Measurements from ENCODE around the gene GGA3.
"Not testable (repeated sequence)": the region's sequence is repeated elsewhere in the genome, so short reads cannot be mapped to it uniquely, and the experiment has no call there.

Gene GGA3

GRCh38 chr17:75300280-75300679 is 38.9 kb upstream of the GGA3 start:
- H3K4me3 ChIP-seq (ENCODE audit: low read depth, low read length): no peak overlapping the region
- TF ChIP-seq, protein P1, sequence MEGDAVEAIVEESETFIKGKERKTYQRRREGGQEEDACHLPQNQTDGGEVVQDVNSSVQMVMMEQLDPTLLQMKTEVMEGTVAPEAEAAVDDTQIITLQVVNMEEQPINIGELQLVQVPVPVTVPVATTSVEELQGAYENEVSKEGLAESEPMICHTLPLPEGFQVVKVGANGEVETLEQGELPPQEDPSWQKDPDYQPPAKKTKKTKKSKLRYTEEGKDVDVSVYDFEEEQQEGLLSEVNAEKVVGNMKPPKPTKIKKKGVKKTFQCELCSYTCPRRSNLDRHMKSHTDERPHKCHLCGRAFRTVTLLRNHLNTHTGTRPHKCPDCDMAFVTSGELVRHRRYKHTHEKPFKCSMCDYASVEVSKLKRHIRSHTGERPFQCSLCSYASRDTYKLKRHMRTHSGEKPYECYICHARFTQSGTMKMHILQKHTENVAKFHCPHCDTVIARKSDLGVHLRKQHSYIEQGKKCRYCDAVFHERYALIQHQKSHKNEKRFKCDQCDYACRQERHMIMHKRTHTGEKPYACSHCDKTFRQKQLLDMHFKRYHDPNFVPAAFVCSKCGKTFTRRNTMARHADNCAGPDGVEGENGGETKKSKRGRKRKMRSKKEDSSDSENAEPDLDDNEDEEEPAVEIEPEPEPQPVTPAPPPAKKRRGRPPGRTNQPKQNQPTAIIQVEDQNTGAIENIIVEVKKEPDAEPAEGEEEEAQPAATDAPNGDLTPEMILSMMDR (IDR thresholded peaks at IDR 0.05; ENCODE audit: low read depth, low read length): no peak

DNA sequence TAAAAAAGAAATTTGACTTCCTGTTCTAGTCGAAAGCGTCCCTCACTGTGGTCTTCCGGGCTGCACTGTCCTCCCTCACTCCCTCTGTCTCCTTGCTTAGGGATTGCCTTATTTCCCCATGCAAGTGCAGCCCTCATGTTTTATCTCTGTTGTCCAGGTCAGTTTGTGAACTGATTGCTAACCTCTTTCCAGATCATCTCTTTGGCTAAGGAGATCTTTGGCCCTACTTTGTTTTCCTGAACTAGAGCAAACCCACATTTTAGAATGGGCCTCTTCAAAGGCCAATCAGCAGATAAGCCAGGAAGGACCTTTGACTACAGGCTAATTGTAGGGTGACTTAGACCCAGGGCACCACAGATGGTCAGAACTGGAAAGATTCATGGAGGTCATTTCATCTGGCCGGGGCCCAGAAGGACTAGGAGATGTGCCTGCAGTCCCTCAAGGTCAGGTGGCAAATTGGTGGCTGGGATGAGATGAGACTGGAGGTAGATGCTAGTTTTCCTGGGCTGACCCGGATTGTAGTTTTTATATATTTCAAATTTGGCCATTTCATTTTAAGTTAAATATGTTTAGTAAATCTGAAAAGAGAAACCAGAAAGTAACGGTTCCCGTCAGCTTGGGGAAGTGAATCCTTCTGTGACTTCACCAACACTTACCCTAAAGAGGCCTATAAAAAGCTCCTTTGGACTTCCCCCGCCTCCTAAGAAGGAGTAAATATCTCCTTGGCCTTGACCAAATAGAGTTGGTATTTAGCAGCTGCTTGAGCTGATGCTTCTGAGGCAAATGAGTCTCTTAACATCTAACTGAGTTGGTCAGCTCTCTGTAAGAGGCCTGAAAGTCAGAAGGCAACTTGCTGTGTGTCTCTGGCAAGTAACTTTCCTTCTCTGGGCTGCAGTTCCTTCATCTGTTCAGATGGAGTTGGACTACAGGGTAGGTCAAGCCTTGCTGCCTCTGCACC is 34.1 kb upstream of the GGA3 start:
- H3K4me3 ChIP-seq (ENCODE audit: low read depth, low read length): no peak overlapping the region
- TF ChIP-seq, protein P1 (IDR thresholded peaks at IDR 0.05; ENCODE audit: low read depth, low read length): no peak

GRCh38 chr17:75292810-75293448 is 31.5 kb upstream of the GGA3 start:
- not testable (repeated sequence) for H3K4me3 ChIP-seq (ENCODE audit: low read depth, low read length)

DNA sequence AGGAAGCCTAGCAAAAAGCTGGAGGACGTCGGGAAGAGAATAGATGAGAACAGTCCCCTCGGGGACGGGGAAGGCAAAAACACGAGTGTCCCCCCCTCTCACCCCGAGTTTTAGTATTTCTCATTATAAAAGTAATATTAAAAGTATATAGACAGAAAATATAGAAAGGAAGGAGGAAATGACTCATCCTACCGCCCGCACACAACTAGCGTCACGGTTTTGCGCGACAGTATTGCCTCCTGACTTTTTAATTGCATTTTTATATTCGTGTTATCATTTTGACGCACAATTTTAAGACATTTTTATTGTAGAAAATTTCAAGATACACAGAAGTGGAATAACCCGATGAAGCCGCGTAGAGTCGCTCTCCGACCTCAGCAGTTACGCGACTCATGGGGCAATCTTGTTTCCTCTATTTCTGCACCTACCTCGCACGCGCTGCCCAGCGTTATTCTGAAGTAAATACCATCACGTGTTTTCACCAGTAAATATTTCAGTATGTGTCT is 28.5 kb upstream of the GGA3 start:
- H3K4me3 ChIP-seq (ENCODE audit: low read depth, low read length): peak overlapping the region; percentile 89
- TF ChIP-seq, protein P1 (IDR thresholded peaks at IDR 0.05; ENCODE audit: low read depth, low read length): no peak

- H3K4me3 ChIP-seq (ENCODE audit: low read depth, low read length): peak within 1 kb of the TSS; percentile 89
- TF ChIP-seq, protein P1 (IDR thresholded peaks at IDR 0.05; ENCODE audit: low read depth, low read length): 0 out of 2 replicates have a peak, but pooled peaks have one; percentile 13
Measured at GRCh38 chr17:75289115-75289831, 27.9 kb upstream of the GGA3 start, which contains the start of gene SLC25A19. Gene SLC25A19 (minus strand): TSS chr17:75289433. CDS start chr17:75286764, 2,669 bp downstream.

DNA sequence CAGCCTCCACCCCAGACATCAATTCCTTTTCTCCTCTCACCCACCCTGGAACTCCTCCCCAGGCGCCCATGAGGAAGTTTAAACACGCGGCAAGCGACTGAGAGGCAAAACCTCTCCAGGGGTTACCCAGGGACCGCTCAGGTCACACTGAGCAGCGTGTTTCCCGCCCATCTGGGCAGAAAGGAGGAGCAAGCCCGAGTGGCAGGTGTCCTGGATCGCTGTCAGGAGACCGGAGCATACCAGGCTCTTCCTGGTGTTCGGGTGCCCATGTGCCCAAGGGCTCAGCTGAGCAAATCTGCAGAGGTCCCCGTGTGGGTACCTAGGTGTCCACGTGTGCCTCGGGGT is 27.3 kb upstream of the GGA3 start:
- peak overlapping the region; percentile 89 for H3K4me3 ChIP-seq (ENCODE audit: low read depth, low read length)
- TF ChIP-seq, protein P1 (IDR thresholded peaks at IDR 0.05; ENCODE audit: low read depth, low read length): no peak

GRCh38 chr17:75288359-75288758 is 27.0 kb upstream of the GGA3 start:
- TF ChIP-seq, protein P1 (IDR thresholded peaks at IDR 0.05; ENCODE audit: low read depth, low read length): no peak
- H3K4me3 ChIP-seq (ENCODE audit: low read depth, low read length): peak overlapping the region; percentile 89

All from WI38 (cell line).